Measurements from ENCODE around the gene CPNE6.
"Not testable (repeated sequence)": the region's sequence is repeated elsewhere in the genome, so short reads cannot be mapped to it uniquely, and the experiment has no call there.

The CPNE6 gene

GRCh38 chr14:24094841-24095270, 23.5 kb downstream of the CPNE6 start:
- peaks cover 49% of the 10 kb centered on the region for H3K36me3 Mint-ChIP-seq (ENCODE audit: low read depth)

GRCh38 chr14:24095271-24096068, 24.1 kb downstream of the CPNE6 start:
- Mint-ChIP-seq H3K4me3 (peak overlapping the region; percentile 95), H3K27ac (peak overlapping the region; percentile 97), H3K36me3 (ENCODE audit: low read depth) (peaks cover 55% of the 10 kb centered on the region)

More at GRCh38 chr14:24094841-24095270, 23.5 kb downstream of the CPNE6 start:
- no peak for DNase-seq
- Mint-ChIP-seq H3K9me3 (no peaks in the 10 kb centered on the region), H3K27me3 (no peaks in the 10 kb centered on the region), H3K4me1 (ENCODE audit: low read depth) (peaks cover 30% of the 10 kb centered on the region), H3K27ac (peak overlapping the region; percentile 97), H3K4me3 (peak overlapping the region; percentile 95)

GRCh38 chr14:24096545-24097181, 25.3 kb downstream of the CPNE6 start:
- H3K4me3 Mint-ChIP-seq, result peak overlapping the region; percentile 45
- no peaks in the 10 kb centered on the region for H3K27me3 Mint-ChIP-seq
- H3K27ac Mint-ChIP-seq, result peak overlapping the region; percentile 57
- H3K4me1 Mint-ChIP-seq (ENCODE audit: low read depth), result peaks cover 26% of the 10 kb centered on the region
- no peaks in the 10 kb centered on the region for H3K9me3 Mint-ChIP-seq
- H3K36me3 Mint-ChIP-seq (ENCODE audit: low read depth), result peaks cover 67% of the 10 kb centered on the region
- DNase-seq, result no peak

More at GRCh38 chr14:24095271-24096068, 24.1 kb downstream of the CPNE6 start:
- Mint-ChIP-seq H3K27me3 (no peaks in the 10 kb centered on the region), H3K9me3 (no peaks in the 10 kb centered on the region), H3K4me1 (ENCODE audit: low read depth) (peaks cover 28% of the 10 kb centered on the region)
- DNase-seq, result peak; percentile 76

GRCh38 chr14:24098229-24098926, 27.0 kb downstream of the CPNE6 start:
- no peak overlapping the region for H3K4me3 Mint-ChIP-seq
- DNase-seq, result no peak
- peaks cover 80% of the 10 kb centered on the region for H3K36me3 Mint-ChIP-seq (ENCODE audit: low read depth)
- peak overlapping the region; percentile 44 for H3K27ac Mint-ChIP-seq
- H3K9me3 Mint-ChIP-seq, result no peaks in the 10 kb centered on the region
- no peaks in the 10 kb centered on the region for H3K27me3 Mint-ChIP-seq
- peaks cover 20% of the 10 kb centered on the region for H3K4me1 Mint-ChIP-seq (ENCODE audit: low read depth)

- Mint-ChIP-seq H3K4me3 (no peak overlapping the region), H3K27ac (no peak overlapping the region), H3K4me1 (ENCODE audit: low read depth) (peaks cover 15% of the 10 kb centered on the region), H3K36me3 (ENCODE audit: low read depth) (peaks cover 88% of the 10 kb centered on the region), H3K9me3 (no peaks in the 10 kb centered on the region), H3K27me3 (no peaks in the 10 kb centered on the region)
- no peak for DNase-seq
Observed at GRCh38 chr14:24098927-24099813, 27.8 kb downstream of the CPNE6 start.

GRCh38 chr14:24100197-24100981, 29.0 kb downstream of the CPNE6 start:
- no peak for DNase-seq
- peak overlapping the region; percentile 29 for H3K27ac Mint-ChIP-seq
- H3K36me3 Mint-ChIP-seq (ENCODE audit: low read depth), result peaks cover 89% of the 10 kb centered on the region
- H3K27me3 Mint-ChIP-seq, result no peaks in the 10 kb centered on the region
- no peak overlapping the region for H3K4me3 Mint-ChIP-seq
- H3K9me3 Mint-ChIP-seq, result no peaks in the 10 kb centered on the region
- peaks cover 13% of the 10 kb centered on the region for H3K4me1 Mint-ChIP-seq (ENCODE audit: low read depth)

- Mint-ChIP-seq H3K27me3 (no peaks in the 10 kb centered on the region), H3K4me3 (no peak overlapping the region), H3K9me3 (no peaks in the 10 kb centered on the region), H3K27ac (no peak overlapping the region), H3K4me1 (ENCODE audit: low read depth) (peaks cover 10% of the 10 kb centered on the region), H3K36me3 (ENCODE audit: low read depth) (peaks cover 84% of the 10 kb centered on the region)
- DNase-seq, result no peak
Observed at GRCh38 chr14:24100982-24101494, 29.7 kb downstream of the CPNE6 start.

GRCh38 chr14:24102357-24103048, 31.1 kb downstream of the CPNE6 start:
- peaks cover 73% of the 10 kb centered on the region for H3K36me3 Mint-ChIP-seq (ENCODE audit: low read depth)
- H3K4me3 Mint-ChIP-seq, result no peak overlapping the region
- peaks cover 4% of the 10 kb centered on the region for H3K4me1 Mint-ChIP-seq (ENCODE audit: low read depth)
- H3K27me3 Mint-ChIP-seq, result no peaks in the 10 kb centered on the region
- DNase-seq, result no peak
- no peak overlapping the region for H3K27ac Mint-ChIP-seq
- H3K9me3 Mint-ChIP-seq, result no peaks in the 10 kb centered on the region

- H3K36me3 Mint-ChIP-seq (ENCODE audit: low read depth), result peaks cover 65% of the 10 kb centered on the region
Observed at GRCh38 chr14:24103451-24103850, 32.1 kb downstream of the CPNE6 start.

GRCh38 chr14:24105609-24106239, 34.4 kb downstream of the CPNE6 start:
- DNase-seq, H3K27me3 Mint-ChIP-seq, H3K9me3 Mint-ChIP-seq, H3K4me3 Mint-ChIP-seq: not testable (repeated sequence)
- H3K27ac Mint-ChIP-seq, result peak overlapping the region; percentile 71
- peaks cover 23% of the 10 kb centered on the region for H3K4me1 Mint-ChIP-seq (ENCODE audit: low read depth)
- H3K36me3 Mint-ChIP-seq (ENCODE audit: low read depth), result peaks cover 42% of the 10 kb centered on the region

More at GRCh38 chr14:24103451-24103850, 32.1 kb downstream of the CPNE6 start:
- Mint-ChIP-seq H3K27me3 (no peaks in the 10 kb centered on the region), H3K4me1 (ENCODE audit: low read depth) (peaks cover 8% of the 10 kb centered on the region), H3K27ac (no peak overlapping the region), H3K4me3 (no peak overlapping the region), H3K9me3 (no peaks in the 10 kb centered on the region)
- DNase-seq, result no peak

GRCh38 chr14:24106672-24107271, 35.4 kb downstream of the CPNE6 start:
- Mint-ChIP-seq H3K4me1 (ENCODE audit: low read depth) (peaks cover 23% of the 10 kb centered on the region), H3K9me3 (no peaks in the 10 kb centered on the region), H3K36me3 (ENCODE audit: low read depth) (peaks cover 32% of the 10 kb centered on the region), H3K4me3 (no peak overlapping the region), H3K27ac (no peak overlapping the region), H3K27me3 (no peaks in the 10 kb centered on the region)
- no peak for DNase-seq

- DNase-seq, result no peak
- Mint-ChIP-seq H3K27me3 (no peaks in the 10 kb centered on the region), H3K4me3 (peak overlapping the region; percentile 52), H3K9me3 (no peaks in the 10 kb centered on the region), H3K27ac (peak overlapping the region; percentile 95), H3K36me3 (ENCODE audit: low read depth) (peaks cover 19% of the 10 kb centered on the region), H3K4me1 (ENCODE audit: low read depth) (peaks cover 23% of the 10 kb centered on the region)
Observed at GRCh38 chr14:24108336-24108874, 37.0 kb downstream of the CPNE6 start.

Data from activated T-cell treated with anti-CD3 and anti-CD28 coated beads, Interleukin-2, amount 50 U/mL, for 24 hours (primary cell).